Loucy (cell line): Measurements from ENCODE around the gene RBPJL.

ENCODE experiments used
- H2AFZ ChIP-seq: fragments of 200-600 bp; sonication (generic); 2 replicates; pipeline ENCODE4 v1.6.0; 2016; ENCODE audit warnings: antibody characterized with exemption, mild to moderate bottlenecking, low read length, moderate library complexity
- H3F3A ChIP-seq: fragments of 200-600 bp; 2 replicates; pipeline ENCODE4 v1.6.0; 2016; ENCODE audit warnings: antibody characterized with exemption, low read depth, mild to moderate bottlenecking
- H3K27me3 ChIP-seq: fragments of 200-600 bp; sonication (generic); 2 replicates; pipeline ENCODE4 v1.6.1; 2014; ENCODE audit warnings: low read length, mild to moderate bottlenecking; ENCODE audit not compliant: insufficient read depth, poor library complexity, severe bottlenecking
- H3K36me3 ChIP-seq: fragments of 200-600 bp; sonication (generic); 2 replicates; pipeline ENCODE4 v1.6.1; 2016; ENCODE audit warnings: low read length; ENCODE audit not compliant: insufficient read depth
- H3K4me1 ChIP-seq: fragments of 200-600 bp; sonication (generic); 2 replicates; pipeline ENCODE4 v1.5.1; 2014; ENCODE audit warnings: low read length, mild to moderate bottlenecking; ENCODE audit not compliant: insufficient read depth, poor library complexity, severe bottlenecking
- H3K4me2 ChIP-seq: fragments of 200-600 bp; sonication (generic); 2 replicates; pipeline ENCODE4 v1.6.0; 2014; ENCODE audit warnings: antibody characterized with exemption, low read length, low read depth, mild to moderate bottlenecking; ENCODE audit not compliant: poor library complexity, severe bottlenecking
- H3K4me3 ChIP-seq: fragments of 200-600 bp; sonication (generic); 2 replicates; pipeline ENCODE4 v1.5.1; 2014; ENCODE audit warnings: low read length, mild to moderate bottlenecking, mixed read lengths; ENCODE audit not compliant: poor library complexity, severe bottlenecking
- H3K79me2 ChIP-seq: fragments of 200-600 bp; sonication (generic); 2 replicates; pipeline ENCODE4 v1.6.1; 2014; ENCODE audit warnings: low read length; ENCODE audit not compliant: insufficient read depth
- H3K9ac ChIP-seq: fragments of 200-600 bp; sonication (generic); 2 replicates; pipeline ENCODE4 v1.6.0; 2014; ENCODE audit warnings: mild to moderate bottlenecking, low read depth, low read length, moderate library complexity; ENCODE audit not compliant: poor library complexity, severe bottlenecking
- H3K9me2 ChIP-seq: fragments of 200-600 bp; sonication (generic); replicated peaks from 2 replicates; pipeline ENCODE4 v1.6.1; 2016; ENCODE audit warnings: low read depth, low read length, mixed read lengths
- H3K9me3 ChIP-seq: fragments of 200-600 bp; sonication (generic); 2 replicates; pipeline ENCODE4 v1.6.1; 2014; ENCODE audit warnings: mild to moderate bottlenecking, antibody characterized with exemption, low read length, low read depth; ENCODE audit not compliant: insufficient read depth
- H4K20me1 ChIP-seq: fragments of 200-600 bp; sonication (generic); 2 replicates; pipeline ENCODE4 v1.6.0; 2014; ENCODE audit warnings: antibody characterized with exemption, low read length, mild to moderate bottlenecking; ENCODE audit not compliant: insufficient read depth, poor library complexity, severe bottlenecking
- CTCF ChIP-seq: fragments of 200-600 bp; sonication (generic); conservative IDR thresholded peaks from 2 replicates; pipeline ENCODE4 v1.5.1; 2014; ENCODE audit warnings: mild to moderate bottlenecking, antibody characterized with exemption, low read length
- EZH2phosphoT487 ChIP-seq: fragments of 200-600 bp; IDR thresholded peaks from 2 replicates; pipeline ENCODE4 v1.6.1; 2018; ENCODE audit warnings: antibody characterized with exemption, mild to moderate bottlenecking, moderate library complexity, borderline replicate concordance

The RBPJL gene

GRCh38 chr20:45266977-45267376 is 39.7 kb upstream of the RBPJL start:
- H3K36me3 ChIP-seq = no peaks in the 10 kb centered on the region
- no peak overlapping the region for H2AFZ ChIP-seq
- no peak overlapping the region for H3K9ac ChIP-seq
- no peaks in the 10 kb centered on the region for H3F3A ChIP-seq
- no peak overlapping the region for H3K4me3 ChIP-seq
- no peaks in the 10 kb centered on the region for H3K27me3 ChIP-seq
- no peak overlapping the region for H3K4me2 ChIP-seq
- no peaks in the 10 kb centered on the region for H3K4me1 ChIP-seq
- TF ChIP-seq EZH2phosphoT487 (no peak), CTCF (no peak)
- no peaks in the 10 kb centered on the region for H3K9me3 ChIP-seq
- H4K20me1 ChIP-seq = no peaks in the 10 kb centered on the region
- no peaks in the 10 kb centered on the region for H3K79me2 ChIP-seq
- no peaks in the 10 kb centered on the region for H3K9me2 ChIP-seq

DNA sequence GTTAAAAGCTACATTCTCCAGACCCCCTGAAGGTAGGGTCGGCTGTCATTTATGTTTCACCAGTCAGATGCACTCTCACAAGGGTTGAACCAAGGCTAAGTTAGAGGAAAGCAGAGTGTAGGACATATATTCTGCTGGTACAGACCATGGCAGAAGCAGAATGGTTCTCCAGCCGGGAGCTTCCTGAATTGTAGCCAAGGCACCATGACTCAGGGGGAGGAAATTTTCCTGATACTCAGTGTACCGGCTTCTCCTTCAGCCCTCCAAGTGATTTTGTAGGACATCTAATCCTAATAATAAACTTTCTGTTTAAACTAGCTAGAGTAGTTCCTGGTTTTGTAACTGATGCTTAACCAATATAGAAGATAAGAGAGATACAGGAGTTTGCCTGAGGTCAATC is 38.1 kb upstream of the RBPJL start:
- no peaks in the 10 kb centered on the region for H3K36me3 ChIP-seq
- no peaks in the 10 kb centered on the region for H3F3A ChIP-seq
- H3K9me3 ChIP-seq = no peaks in the 10 kb centered on the region
- H2AFZ ChIP-seq = no peak overlapping the region
- no peak overlapping the region for H3K4me2 ChIP-seq
- H4K20me1 ChIP-seq = no peaks in the 10 kb centered on the region
- no peak overlapping the region for H3K9ac ChIP-seq
- TF ChIP-seq CTCF (no peak), EZH2phosphoT487 (no peak)
- H3K79me2 ChIP-seq = no peaks in the 10 kb centered on the region
- H3K4me3 ChIP-seq = no peak overlapping the region
- no peaks in the 10 kb centered on the region for H3K4me1 ChIP-seq
- no peaks in the 10 kb centered on the region for H3K9me2 ChIP-seq
- no peaks in the 10 kb centered on the region for H3K27me3 ChIP-seq

DNA sequence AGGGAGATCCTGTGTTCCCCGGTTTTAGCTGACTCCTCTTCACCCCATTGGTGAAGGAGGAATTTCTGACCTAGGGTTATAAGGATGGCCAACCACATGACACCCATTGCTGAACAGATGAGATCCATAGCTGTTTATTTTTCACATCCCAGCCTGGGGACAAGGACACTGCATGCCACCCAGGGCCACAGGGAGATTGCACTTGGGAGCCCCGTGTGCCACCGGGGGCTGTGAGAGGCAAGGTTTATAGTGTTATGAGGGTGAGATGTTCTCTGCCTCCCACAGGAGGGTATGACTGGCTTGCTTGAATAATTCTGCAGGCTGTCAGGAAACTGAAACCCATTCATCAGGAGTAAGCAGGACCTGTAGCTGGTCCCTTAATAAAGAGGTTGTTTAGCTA is 37.6 kb upstream of the RBPJL start:
- Histone ChIP-seq H3K4me2 (no peak overlapping the region), H3K9ac (no peak overlapping the region)

More for the DNA sequence above, 37.6 kb upstream of the RBPJL start:
- no peaks in the 10 kb centered on the region for H3K79me2 ChIP-seq
- no peaks in the 10 kb centered on the region for H4K20me1 ChIP-seq
- no peaks in the 10 kb centered on the region for H3F3A ChIP-seq
- no peak overlapping the region for H2AFZ ChIP-seq
- no peaks in the 10 kb centered on the region for H3K27me3 ChIP-seq
- H3K9me3 ChIP-seq = no peaks in the 10 kb centered on the region
- no peaks in the 10 kb centered on the region for H3K9me2 ChIP-seq
- H3K4me3 ChIP-seq = no peak overlapping the region
- H3K36me3 ChIP-seq = no peaks in the 10 kb centered on the region
- H3K4me1 ChIP-seq = no peaks in the 10 kb centered on the region
- no peak for TF ChIP-seq EZH2phosphoT487
- TF ChIP-seq CTCF = no peak
